Osteocyte (in vitro differentiated cells): ENCODE results near the gene GARIN5B. TPM values are rescaled to one million over a fixed set of nuclear protein-coding genes. Genes with fewer than 3 reads are reported as not detected.

ENCODE experiments used
- DNase-seq: peaks from one replicate; pipeline ENCODE4 v3.0.0; 2021; ENCODE audit warnings: mixed read lengths; ENCODE audit not compliant: unreplicated experiment; ENCODE audit errors: extremely low spot score
- H3K27ac Mint-ChIP-seq: one replicate; pipeline ENCODE4 v1.8.0; 2021; ENCODE audit warnings: mild to moderate bottlenecking, mixed read lengths; ENCODE audit not compliant: unreplicated experiment
- H3K27me3 Mint-ChIP-seq: one replicate; pipeline ENCODE4 v1.8.0; 2021; ENCODE audit warnings: mixed read lengths; ENCODE audit not compliant: unreplicated experiment
- H3K36me3 Mint-ChIP-seq: one replicate; pipeline ENCODE4 v1.8.0; 2021; ENCODE audit warnings: mixed read lengths; ENCODE audit not compliant: unreplicated experiment
- H3K4me1 Mint-ChIP-seq: one replicate; pipeline ENCODE4 v1.8.0; 2021; ENCODE audit warnings: mixed read lengths; ENCODE audit not compliant: unreplicated experiment
- H3K4me3 Mint-ChIP-seq: one replicate; pipeline ENCODE4 v1.8.0; 2021; ENCODE audit warnings: mild to moderate bottlenecking, moderate library complexity, mixed read lengths; ENCODE audit not compliant: unreplicated experiment
- H3K9me3 Mint-ChIP-seq: one replicate; pipeline ENCODE4 v1.8.0; 2021; ENCODE audit warnings: mixed read lengths; ENCODE audit not compliant: unreplicated experiment
- total RNA-seq: library from RNA; stranded (reverse); gene quantifications from 2 replicates; pipeline ENCODE4 v1.2.1, GENCODE V29; 2021
- TF ChIP-seq, protein P1 (sequence below): fragments of 200-600 bp; sonication (generic); IDR thresholded peaks from 2 replicates; pipeline ENCODE4 v1.5.0; 2021; ENCODE audit warnings: antibody characterized with exemption, mild to moderate bottlenecking, moderate library complexity

The GARIN5B gene
- total RNA-seq, 1 donor from 2014 or later: not detected

DNA sequence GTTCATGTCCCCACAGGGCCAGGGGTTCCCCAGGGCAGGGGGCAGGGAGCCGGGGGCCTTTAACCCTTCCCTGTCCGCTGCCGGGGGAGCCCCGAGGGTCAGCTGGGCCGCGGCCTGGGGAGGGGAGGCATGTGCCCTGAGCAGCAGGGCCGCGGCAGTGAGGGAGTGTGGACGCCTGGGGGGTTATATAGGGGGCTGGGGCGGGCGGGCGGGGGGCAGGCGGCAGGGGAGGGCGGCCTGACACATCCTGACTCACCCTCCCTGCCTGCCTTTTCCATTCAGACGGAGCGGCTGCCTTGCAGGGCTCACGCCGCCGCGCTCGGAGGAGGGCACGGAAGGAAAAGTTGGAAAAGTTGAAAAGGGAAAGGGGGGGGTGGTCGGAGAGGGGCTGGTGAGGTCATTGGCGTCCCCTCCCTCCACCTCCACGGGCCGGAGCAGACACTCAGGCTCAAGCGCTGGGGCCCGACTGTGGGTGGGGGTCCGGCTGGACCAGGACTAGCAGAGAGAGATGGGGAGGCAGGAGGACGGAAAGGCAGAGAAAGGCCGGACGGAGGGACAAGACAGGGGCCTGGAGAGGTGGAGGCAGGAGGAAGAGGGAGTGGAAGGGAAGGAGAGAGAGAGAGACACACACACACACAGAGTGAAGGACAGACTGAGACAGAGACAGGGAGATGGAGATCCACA is 7.4 kb upstream of the GARIN5B start, which contains the start of gene IL11:
TSS of gene IL11 (minus strand) at position 159 of the 684 bp plus-strand sequence. CDS start at position 6, 153 bp downstream.
- no peaks in the 10 kb centered on the region for H3K27me3 Mint-ChIP-seq

DNA sequence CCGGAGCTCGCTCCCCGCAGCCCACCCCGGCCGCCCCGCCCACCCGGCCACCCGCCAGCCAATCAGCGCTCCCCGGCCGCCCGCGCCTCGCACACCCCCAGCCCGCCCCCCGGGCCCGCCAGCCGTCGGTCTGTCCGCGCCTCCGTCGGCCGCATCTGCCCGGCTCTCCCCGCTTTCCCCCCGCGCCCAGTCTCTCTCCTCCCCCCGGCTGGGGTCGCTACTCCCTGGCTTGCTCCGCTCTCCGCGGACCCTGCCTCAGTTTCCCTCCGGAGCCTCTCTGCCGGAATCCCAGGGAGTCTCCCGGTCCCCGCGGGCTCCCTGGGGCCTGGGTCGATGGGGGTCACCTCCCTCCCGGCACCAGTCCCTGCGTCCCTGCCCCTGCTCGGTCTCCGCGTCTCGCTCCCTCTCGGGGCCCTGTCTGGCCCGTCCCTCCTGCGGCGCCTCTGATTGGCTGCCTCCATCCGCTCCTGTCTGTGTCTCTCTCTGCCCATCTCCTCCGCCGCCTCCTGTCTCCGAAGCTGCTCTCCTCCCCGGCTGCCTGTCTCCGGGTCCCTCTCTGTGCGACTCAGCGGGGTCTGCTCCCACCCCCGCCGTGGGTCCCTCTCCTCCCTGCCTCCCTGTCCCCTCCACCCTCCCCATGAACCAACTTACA is 6.7 kb upstream of the GARIN5B start:
- DNase-seq: no peak
- H3K36me3 Mint-ChIP-seq: no peaks in the 10 kb centered on the region
- peaks cover 32% of the 10 kb centered on the region for H3K4me1 Mint-ChIP-seq
- H3K9me3 Mint-ChIP-seq: no peaks in the 10 kb centered on the region
- H3K27me3 Mint-ChIP-seq: no peaks in the 10 kb centered on the region
- TF ChIP-seq, protein P1, sequence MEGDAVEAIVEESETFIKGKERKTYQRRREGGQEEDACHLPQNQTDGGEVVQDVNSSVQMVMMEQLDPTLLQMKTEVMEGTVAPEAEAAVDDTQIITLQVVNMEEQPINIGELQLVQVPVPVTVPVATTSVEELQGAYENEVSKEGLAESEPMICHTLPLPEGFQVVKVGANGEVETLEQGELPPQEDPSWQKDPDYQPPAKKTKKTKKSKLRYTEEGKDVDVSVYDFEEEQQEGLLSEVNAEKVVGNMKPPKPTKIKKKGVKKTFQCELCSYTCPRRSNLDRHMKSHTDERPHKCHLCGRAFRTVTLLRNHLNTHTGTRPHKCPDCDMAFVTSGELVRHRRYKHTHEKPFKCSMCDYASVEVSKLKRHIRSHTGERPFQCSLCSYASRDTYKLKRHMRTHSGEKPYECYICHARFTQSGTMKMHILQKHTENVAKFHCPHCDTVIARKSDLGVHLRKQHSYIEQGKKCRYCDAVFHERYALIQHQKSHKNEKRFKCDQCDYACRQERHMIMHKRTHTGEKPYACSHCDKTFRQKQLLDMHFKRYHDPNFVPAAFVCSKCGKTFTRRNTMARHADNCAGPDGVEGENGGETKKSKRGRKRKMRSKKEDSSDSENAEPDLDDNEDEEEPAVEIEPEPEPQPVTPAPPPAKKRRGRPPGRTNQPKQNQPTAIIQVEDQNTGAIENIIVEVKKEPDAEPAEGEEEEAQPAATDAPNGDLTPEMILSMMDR: no peak
- peak overlapping the region; percentile 74 for H3K4me3 Mint-ChIP-seq
- H3K27ac Mint-ChIP-seq: peak overlapping the region; percentile 69

More for the DNA sequence above, 7.4 kb upstream of the GARIN5B start, which contains the start of gene IL11:
- Mint-ChIP-seq H3K9me3 (no peaks in the 10 kb centered on the region), H3K27ac (peak within 1 kb of the TSS; percentile 69), H3K4me1 (peaks cover 34% of the 10 kb centered on the region), H3K36me3 (no peaks in the 10 kb centered on the region), H3K4me3 (peak within 1 kb of the TSS; percentile 74)
- TF ChIP-seq, protein P1: no peak
- DNase-seq: no peak

DNA sequence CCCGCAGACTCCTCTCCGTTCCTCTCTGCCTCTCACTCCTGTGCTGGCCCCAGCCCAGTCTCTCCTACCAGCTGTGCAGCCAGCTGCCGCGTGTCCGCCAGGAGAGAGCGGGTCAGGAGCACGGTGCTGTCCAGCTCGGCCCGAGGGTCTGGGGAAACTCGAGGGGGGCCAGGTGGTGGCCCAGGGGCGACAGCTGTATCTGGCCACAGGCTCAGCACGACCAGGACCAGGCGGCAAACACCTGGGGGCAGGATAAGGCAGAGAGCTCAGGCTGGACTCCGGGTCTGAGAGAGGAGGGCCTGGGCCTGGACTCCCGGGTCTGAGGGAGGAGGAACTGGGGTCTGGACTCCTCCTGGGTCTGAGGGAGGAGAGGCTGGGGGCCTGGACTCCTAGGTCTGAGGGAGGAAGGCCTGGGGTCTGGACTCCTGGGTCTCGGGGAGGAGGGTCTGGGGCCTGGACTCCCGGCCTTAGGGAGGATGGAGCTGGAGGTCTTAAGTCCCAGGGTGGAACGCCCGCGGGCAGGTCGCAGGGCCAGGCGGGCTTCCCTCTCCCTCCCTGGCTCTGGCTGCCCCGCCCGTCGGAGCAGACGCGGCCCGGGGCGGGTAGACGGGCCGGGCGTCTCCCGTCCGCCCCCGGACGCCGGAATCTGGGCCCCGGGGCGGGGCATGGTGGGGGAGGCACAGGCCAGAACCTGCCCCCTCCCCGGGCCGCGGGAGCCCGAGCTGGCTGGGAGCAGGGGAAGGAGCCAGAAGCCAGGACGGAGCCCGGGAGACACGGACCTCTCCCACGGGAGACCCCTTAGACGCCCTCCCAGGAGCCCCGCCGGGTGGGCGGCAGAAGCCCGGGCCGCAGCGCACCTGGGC is 5.9 kb upstream of the GARIN5B start:
- TF ChIP-seq, protein P1: no peak
- Mint-ChIP-seq H3K4me1 (peaks cover 36% of the 10 kb centered on the region), H3K36me3 (no peaks in the 10 kb centered on the region), H3K27me3 (no peaks in the 10 kb centered on the region), H3K9me3 (no peaks in the 10 kb centered on the region), H3K27ac (no peak overlapping the region), H3K4me3 (peak overlapping the region; percentile 29)
- no peak for DNase-seq

DNA sequence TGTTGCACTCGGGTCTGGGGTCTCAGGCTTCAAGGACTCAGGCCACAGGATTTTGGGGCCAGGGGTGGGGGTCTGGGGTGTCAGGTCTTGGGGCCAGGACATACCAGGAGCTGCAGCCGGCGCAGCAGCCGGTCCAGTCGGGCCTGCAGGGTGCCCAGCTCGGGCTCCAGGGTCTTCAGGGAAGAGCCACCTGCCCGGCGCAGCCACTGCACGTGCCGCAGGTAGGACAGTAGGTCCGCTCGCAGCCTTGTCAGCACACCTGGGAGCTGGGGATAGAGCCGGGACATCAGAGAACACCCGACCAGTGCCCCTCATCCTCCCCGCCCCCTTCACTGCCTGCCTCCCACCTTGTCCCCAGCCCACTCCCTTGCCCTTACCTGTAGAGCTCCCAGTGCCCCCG is 5.0 kb upstream of the GARIN5B start:
- Mint-ChIP-seq H3K27me3 (no peaks in the 10 kb centered on the region), H3K4me3 (no peak overlapping the region), H3K4me1 (peaks cover 34% of the 10 kb centered on the region), H3K27ac (no peak overlapping the region), H3K9me3 (no peaks in the 10 kb centered on the region), H3K36me3 (no peaks in the 10 kb centered on the region)
- no peak for DNase-seq
- TF ChIP-seq, protein P1: no peak
